ENCODE measurements around the gene TGFB2.
A peak's percentile ranks its signal among the peaks of the same experiment; 100 is the strongest.

Gene TGFB2

GRCh38 chr1:218390618-218391017, 45.5 kb downstream of the TGFB2 start:
- H3K4me3 ChIP-seq (ENCODE audit: low read depth, low read length) = no peak overlapping the region
- in situ Hi-C loops (cut with HindIII; ENCODE audit: low sequenced_read_pairs) = no loop called here
- no peak for TF ChIP-seq CTCF (IDR thresholded peaks at IDR 0.05; ENCODE audit: low read depth, low read length, missing control alignments)
- peak; percentile 53 for DNase-seq (ENCODE audit: low read depth)

GRCh38 chr1:218392780-218393179, 47.6 kb downstream of the TGFB2 start:
- no peak for TF ChIP-seq CTCF (IDR thresholded peaks at IDR 0.05; ENCODE audit: low read depth, low read length, missing control alignments)
- no peak overlapping the region for H3K4me3 ChIP-seq (ENCODE audit: low read depth, low read length)
- in situ Hi-C loops (cut with HindIII; ENCODE audit: low sequenced_read_pairs) = no loop called here
- no peak for DNase-seq (ENCODE audit: low read depth)

GRCh38 chr1:218394416-218394815, 49.3 kb downstream of the TGFB2 start:
- peak; percentile 66 for DNase-seq (ENCODE audit: low read depth)
- H3K4me3 ChIP-seq (ENCODE audit: low read depth, low read length) = no peak overlapping the region
- in situ Hi-C loops (cut with HindIII; ENCODE audit: low sequenced_read_pairs) = no loop called here
- no peak for TF ChIP-seq CTCF (IDR thresholded peaks at IDR 0.05; ENCODE audit: low read depth, low read length, missing control alignments)

- in situ Hi-C loops (cut with HindIII; ENCODE audit: low sequenced_read_pairs) = no loop called here
- no peak overlapping the region for H3K4me3 ChIP-seq (ENCODE audit: low read depth, low read length)
- TF ChIP-seq CTCF (IDR thresholded peaks at IDR 0.05; ENCODE audit: low read depth, low read length, missing control alignments) = no peak
- DNase-seq (ENCODE audit: low read depth) = no peak
Measured at GRCh38 chr1:218394989-218395388, 49.9 kb downstream of the TGFB2 start.

GRCh38 chr1:218395916-218396315, 50.8 kb downstream of the TGFB2 start:
- in situ Hi-C loops (cut with HindIII; ENCODE audit: low sequenced_read_pairs) = no loop called here
- DNase-seq (ENCODE audit: low read depth) = no peak
- no peak overlapping the region for H3K4me3 ChIP-seq (ENCODE audit: low read depth, low read length)
- TF ChIP-seq CTCF (IDR thresholded peaks at IDR 0.05; ENCODE audit: low read depth, low read length, missing control alignments) = no peak

GRCh38 chr1:218397752-218398339, 52.7 kb downstream of the TGFB2 start:
- H3K4me3 ChIP-seq (ENCODE audit: low read depth, low read length) = no peak overlapping the region
- TF ChIP-seq CTCF (IDR thresholded peaks at IDR 0.05; ENCODE audit: low read depth, low read length, missing control alignments) = no peak
- in situ Hi-C loops (cut with HindIII; ENCODE audit: low sequenced_read_pairs) = no loop called here
- DNase-seq (ENCODE audit: low read depth) = no peak
